ENCODE measurements around the gene AK5.

GRCh38 chr1:77322061-77322900, 40.5 kb downstream of the AK5 start:
- no peak for TF ChIP-seq CTCF (IDR thresholded peaks at IDR 0.05)
- TF ChIP-seq POLR2A (IDR thresholded peaks at IDR 0.05), result no peak
